Stimulated activated CD4-positive, alpha-beta T cell treated with anti-CD3 and anti-CD28 coated beads, Interleukin-4, amount 100 ng/mL, for 48 hours (primary cell): ENCODE measurements around the gene ERBB4.

Experiments
- DNase-seq, 2 donors: peaks; one replicate each; pipeline ENCODE4 v3.0.0-alpha.2; 2020; ENCODE audit warnings: low read depth in 2 of 2

The ERBB4 gene

DNA sequence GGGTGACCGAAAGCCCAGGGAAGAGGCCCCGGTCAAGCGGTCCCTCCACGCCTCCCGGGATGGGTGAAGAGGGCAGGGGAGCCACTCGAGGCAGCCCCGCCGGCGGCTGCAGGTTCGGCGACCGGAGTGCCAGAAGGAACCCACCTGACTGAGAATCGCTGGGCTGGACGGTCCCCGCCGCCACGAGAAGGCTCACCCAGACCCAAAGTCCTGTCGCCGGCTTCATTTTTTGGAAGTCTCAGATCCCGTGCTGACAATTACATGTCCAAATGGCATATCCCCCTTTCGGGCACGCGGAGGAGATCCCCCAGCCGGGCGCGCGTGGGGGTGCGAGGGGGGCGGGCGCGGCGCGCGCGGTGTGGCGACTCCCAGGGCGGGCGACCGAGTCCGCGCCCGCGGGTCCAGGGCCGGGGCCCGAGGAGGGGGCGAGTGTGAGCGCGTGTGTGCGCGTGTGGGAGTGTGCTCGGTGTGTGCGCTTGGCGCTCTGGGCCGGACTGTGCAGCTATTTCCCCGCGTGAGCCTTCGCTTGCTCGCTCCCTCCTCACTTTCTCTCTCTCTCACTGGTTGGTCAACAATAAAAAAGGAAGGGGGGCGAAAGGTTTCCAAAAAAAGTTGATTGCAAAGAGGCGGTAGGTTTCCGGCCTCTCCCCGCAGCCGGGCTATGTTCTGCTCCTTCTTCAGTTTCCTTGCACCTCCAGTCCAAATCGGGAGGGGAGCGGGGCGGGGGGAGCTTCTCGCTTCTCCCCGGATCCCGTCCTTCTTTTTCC lies at the start of gene ERBB4:
ERBB4 (minus strand) TSS at position 498 of the 767 bp plus-strand sequence; CDS start at position 226, 272 bp downstream.
- DNase-seq = no peak

GRCh38 chr2:212580117-212580516 lies 41.5 kb upstream of the ERBB4 start:
- no peak for DNase-seq

GRCh38 chr2:212556296-212556695 lies 17.7 kb upstream of the ERBB4 start:
- DNase-seq = no peak

GRCh38 chr2:212554233-212554632 lies 15.6 kb upstream of the ERBB4 start:
- DNase-seq = no peak

- no peak for DNase-seq
Observed at GRCh38 chr2:212549941-212550340, 11.3 kb upstream of the ERBB4 start.

GRCh38 chr2:212549463-212549862 lies 10.9 kb upstream of the ERBB4 start:
- DNase-seq = no peak

- no peak for DNase-seq
Observed at GRCh38 chr2:212548455-212548819, 9.8 kb upstream of the ERBB4 start.

- DNase-seq = no peak
Observed at GRCh38 chr2:212547716-212548454, 9.3 kb upstream of the ERBB4 start.

GRCh38 chr2:212546669-212547068 lies 8.1 kb upstream of the ERBB4 start:
- DNase-seq = no peak

GRCh38 chr2:212540341-212540740 lies 1.7 kb upstream of the ERBB4 start:
- DNase-seq = no peak

GRCh38 chr2:212539072-212539880 lies 674 bp upstream of the ERBB4 start:
- DNase-seq = no peak

DNA sequence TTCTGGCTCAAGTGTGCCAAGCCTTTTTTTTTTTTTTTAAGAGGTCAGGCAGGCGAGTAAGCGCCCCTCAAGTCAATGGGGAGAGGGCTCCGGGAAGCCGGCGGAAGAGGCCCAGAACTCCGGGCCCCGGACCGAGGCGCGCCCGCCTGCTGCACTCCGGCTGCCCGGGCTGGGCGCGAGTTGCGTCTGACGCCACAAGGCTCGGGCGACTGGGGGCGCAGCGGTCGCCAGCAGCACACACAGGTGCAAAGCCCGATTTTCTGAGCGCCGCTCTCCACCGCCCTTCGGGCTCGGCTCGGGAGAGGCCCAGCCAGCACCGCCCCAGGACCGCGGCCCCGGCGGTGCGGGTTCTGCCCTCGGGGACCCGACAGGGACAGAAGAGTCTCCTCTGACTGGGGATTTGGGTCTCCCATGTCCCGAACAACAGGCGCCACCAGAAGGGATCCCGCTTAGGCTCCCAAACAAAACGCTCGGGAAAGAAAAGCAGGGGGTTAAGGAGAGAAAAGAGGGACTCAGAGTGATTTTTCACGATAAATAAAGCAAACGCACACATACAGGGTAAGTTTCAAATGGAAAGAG lies 787 bp downstream of the ERBB4 start:
- DNase-seq = no peak

DNA sequence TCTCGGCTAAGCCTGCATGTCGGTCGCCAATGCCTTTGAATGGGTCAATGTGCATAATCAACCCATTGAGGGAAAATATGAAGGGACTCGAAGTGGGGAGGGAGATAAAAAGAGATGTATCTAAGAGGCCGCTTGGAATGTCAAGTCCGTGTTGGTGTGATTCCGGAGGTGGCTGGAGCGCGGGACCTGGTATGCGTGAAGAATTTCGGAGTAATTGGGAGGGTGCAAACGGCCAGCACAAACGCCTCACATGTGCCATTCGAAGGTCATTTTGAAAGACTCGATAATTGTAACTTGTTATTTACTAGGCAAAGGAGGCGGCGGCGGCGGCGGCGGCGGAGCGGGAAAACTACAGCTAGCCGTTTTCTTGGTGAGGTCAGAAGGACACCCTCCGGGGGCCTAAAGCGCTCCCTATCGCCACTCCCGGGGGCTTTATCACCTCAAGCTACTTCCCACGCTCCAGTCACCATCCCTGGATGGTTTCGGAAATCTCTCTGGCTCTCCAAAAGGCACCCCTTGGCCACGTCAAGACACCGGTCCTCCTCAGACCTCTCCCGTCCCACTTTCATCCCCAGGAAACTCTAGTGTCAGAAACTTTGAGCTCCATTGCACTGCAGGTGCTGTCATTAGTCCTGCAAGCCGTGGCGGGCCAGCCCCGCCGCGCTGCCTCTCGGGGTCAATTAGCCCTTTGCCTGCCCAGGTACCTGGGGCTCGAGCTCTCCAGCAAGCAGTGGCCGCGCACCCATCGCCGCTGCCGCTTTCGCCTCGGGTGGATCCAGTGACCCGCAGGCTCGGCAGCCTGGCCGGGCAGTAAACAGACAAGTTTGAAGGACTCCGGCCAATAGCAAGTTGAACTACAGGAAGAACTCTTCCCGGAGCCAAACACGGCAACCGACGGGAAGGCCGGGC lies 1.5 kb downstream of the ERBB4 start:
- no peak for DNase-seq

GRCh38 chr2:212535996-212536816 lies 2.4 kb downstream of the ERBB4 start:
- DNase-seq = no peak

DNA sequence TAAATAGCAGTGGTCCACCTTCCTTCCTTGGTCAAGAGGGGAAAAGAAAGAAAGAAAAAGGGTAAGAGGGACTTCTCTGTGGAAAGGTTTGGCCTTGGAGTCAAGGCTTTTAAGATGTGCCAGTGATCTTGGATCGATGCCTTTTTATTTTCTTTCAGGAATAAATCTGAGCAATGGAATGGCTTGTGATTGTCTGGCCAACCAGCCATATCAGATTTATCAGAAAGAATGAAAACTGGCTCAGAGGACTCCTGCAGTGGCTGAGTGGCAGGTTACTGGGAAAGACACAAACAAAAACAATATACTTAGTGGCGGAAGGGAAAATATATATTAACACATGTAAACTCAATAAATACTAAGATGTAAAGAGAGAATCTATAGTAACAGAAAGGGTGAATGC lies 4.3 kb downstream of the ERBB4 start:
- DNase-seq = no peak

DNA sequence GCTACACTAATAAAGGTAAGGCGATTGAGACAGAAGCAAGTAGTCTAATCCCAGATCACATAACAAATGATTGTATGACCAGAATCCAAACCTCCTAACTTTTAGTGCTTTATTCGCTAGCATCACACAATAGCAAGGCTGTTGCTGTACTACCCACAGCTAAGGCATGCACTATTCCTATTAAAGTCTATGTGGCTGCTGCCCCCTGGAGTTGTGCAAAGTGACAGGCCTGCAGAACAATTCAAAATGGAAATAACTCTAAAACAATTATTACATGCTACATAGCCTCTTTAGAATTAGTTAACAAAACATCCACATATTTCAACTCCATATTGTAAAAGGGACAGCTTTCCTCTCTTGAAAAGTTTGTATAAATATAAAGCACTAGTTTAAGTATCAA lies 6.0 kb downstream of the ERBB4 start:
- no peak for DNase-seq

DNA sequence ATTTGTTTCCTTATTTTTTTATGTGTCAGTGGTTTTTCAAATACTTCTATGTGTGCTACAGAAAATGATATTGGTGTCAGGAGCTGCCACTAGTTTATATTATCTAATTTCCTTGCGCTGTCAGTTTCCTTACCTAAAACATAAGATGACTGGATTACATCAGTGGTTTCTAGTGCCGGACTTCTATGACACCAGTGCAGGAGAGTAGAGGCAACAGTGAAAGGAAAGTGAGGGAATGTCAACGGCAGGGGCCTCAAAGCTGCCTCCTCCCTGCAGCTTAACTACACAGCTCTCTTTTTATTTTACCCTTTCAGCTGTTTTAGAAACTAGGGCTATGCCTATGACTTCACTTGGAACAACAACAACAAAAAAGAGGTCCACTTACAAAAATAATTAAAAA lies 6.5 kb downstream of the ERBB4 start:
- DNase-seq = no peak

GRCh38 chr2:212531499-212531898 lies 7.1 kb downstream of the ERBB4 start:
- no peak for DNase-seq

DNA sequence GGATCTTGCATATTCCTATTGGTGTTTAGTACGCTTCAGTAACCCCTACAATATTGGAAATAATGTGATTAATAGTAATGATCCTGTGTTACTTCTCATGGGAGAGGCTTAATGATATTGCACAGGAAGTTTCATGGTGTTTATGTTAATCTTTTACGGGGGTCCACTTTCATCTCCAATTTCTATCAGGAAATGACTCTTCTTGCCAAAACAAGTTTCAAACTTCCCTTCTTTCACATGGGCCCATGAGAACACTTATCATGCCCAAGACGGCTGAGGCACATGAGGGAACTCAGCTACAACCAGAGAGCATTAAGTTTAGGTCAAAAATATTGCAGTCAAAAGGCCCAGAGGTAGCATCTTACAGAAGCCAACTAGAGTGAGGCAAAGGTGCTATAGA lies 7.6 kb downstream of the ERBB4 start:
- no peak for DNase-seq

- no peak for DNase-seq
Observed at GRCh38 chr2:212530373-212530772, 8.2 kb downstream of the ERBB4 start.
